Pulmonary artery endothelial cell (primary cell): Measurements from ENCODE around the gene CT45A1. TPM values are rescaled to one million over a fixed set of nuclear protein-coding genes. Genes with fewer than 3 reads are reported as not detected.
"Not testable (repeated sequence)": the region's sequence is repeated elsewhere in the genome, so short reads cannot be mapped to it uniquely, and the experiment has no call there.

Experiments
- DNase-seq: peaks from one replicate; pipeline ENCODE4 v3.0.0-alpha.2; 2011; ENCODE audit warnings: low read depth, low spot score
- total RNA-seq: library from RNA; depleted of rRNA; stranded (reverse); fragments of >200 nt; gene quantifications from 2 replicates; pipeline ENCODE4 v1.2.3, GENCODE V29; 2014

CT45A1 gene
- total RNA-seq: not detected in 2 replicates

- not testable (repeated sequence) for DNase-seq
Measured at GRCh38 chrX:135713183-135713689, at the start of gene CT45A1. Gene CT45A1, plus strand, starts transcription at chrX:135713639. Its CDS starts 5,302 bp downstream, at chrX:135718941.

- DNase-seq: not testable (repeated sequence)
Measured at GRCh38 chrX:135672979-135673378, 40.5 kb upstream of the CT45A1 start.

- no peak for DNase-seq
Measured at GRCh38 chrX:135688137-135688536, 25.3 kb upstream of the CT45A1 start.

GRCh38 chrX:135695471-135695870, 18.0 kb upstream of the CT45A1 start:
- no peak for DNase-seq

GRCh38 chrX:135697601-135698000, 15.8 kb upstream of the CT45A1 start:
- DNase-seq: no peak

GRCh38 chrX:135698924-135699323, 14.5 kb upstream of the CT45A1 start:
- DNase-seq: no peak

GRCh38 chrX:135707880-135708279, 5.6 kb upstream of the CT45A1 start:
- DNase-seq: no peak

- DNase-seq: no peak
Measured at GRCh38 chrX:135713795-135714194, 356 bp downstream of the CT45A1 start.

GRCh38 chrX:135734666-135735065, 21.2 kb downstream of the CT45A1 start:
- DNase-seq: not testable (repeated sequence)

- DNase-seq: no peak
Measured at GRCh38 chrX:135737366-135738071, 24.1 kb downstream of the CT45A1 start.

- DNase-seq: no peak
Measured at GRCh38 chrX:135740681-135741149, 27.3 kb downstream of the CT45A1 start.

- no peak for DNase-seq
Measured at GRCh38 chrX:135741192-135741715, 27.8 kb downstream of the CT45A1 start.

- not testable (repeated sequence) for DNase-seq
Measured at GRCh38 chrX:135744739-135745138, 31.3 kb downstream of the CT45A1 start.

GRCh38 chrX:135768091-135768490, 54.7 kb downstream of the CT45A1 start, which contains the start of gene CT45A3:
Gene CT45A3, minus strand, starts transcription at chrX:135768191. Its CDS starts 3,747 bp downstream, at chrX:135764444.
- not testable (repeated sequence) for DNase-seq

Other genes starting within 250 kb of the CT45A1 start
- 2.5 and 3.9 TPM in 2 replicates for gene INTS6L, start 193.0 kb upstream of the CT45A1 start, total RNA-seq
- gene CT45A3, start 54.6 kb downstream of the CT45A1 start, total RNA-seq: not detected in 2 replicates
- not detected in 2 replicates for gene CT45A5, start 71.9 kb downstream of the CT45A1 start, total RNA-seq
- gene CT45A6, start 89.1 kb downstream of the CT45A1 start, total RNA-seq: not detected in 2 replicates
- not detected in 2 replicates for gene CT45A2, start 106.4 kb downstream of the CT45A1 start, total RNA-seq
- not detected in 2 replicates for gene CT45A7, start 123.6 kb downstream of the CT45A1 start, total RNA-seq
- not detected in 2 replicates for gene CT45A8, start 140.9 kb downstream of the CT45A1 start, total RNA-seq
- gene CT45A9, start 158.2 kb downstream of the CT45A1 start, total RNA-seq: not detected in 2 replicates
- gene CT45A10, start 179.8 kb downstream of the CT45A1 start, total RNA-seq: not detected in 2 replicates
- not detected in 2 replicates for gene SAGE1, start 180.1 kb downstream of the CT45A1 start, total RNA-seq